MCF 10A (cell line): ENCODE measurements around the gene TDRD1. TPM values are rescaled to one million over a fixed set of nuclear protein-coding genes. Genes with fewer than 3 reads are reported as not detected.
A peak's percentile ranks its signal among the peaks of the same experiment; 100 is the strongest.
"Not testable (repeated sequence)": the region's sequence is repeated elsewhere in the genome, so short reads cannot be mapped to it uniquely, and the experiment has no call there.

Source experiments
- BruUV-seq: library from RNA; stranded (reverse); fragments of 400-500 nt; replicated peaks from 2 replicates; lab custom pipeline; 2021; lab: Mats Ljungman, UMichigan
- CTCF ChIA-PET: fragments of 300-600 bp; sonication (Branson Sonifier 250); formaldehyde crosslinking; extraction: SDS; loops from one replicate; lab custom pipeline; 2021; ENCODE audit warnings: antibody characterized with exemption, inconsistent platforms; lab: Yijun Ruan, JAX
- POLR2A ChIA-PET: fragments of 300-600, 350-650 bp; sonication (Branson Sonifier 250); formaldehyde crosslinking; extraction: SDS; loops from one replicate; lab custom pipeline; 2020; ENCODE audit warnings: antibody characterized with exemption, inconsistent platforms; lab: Yijun Ruan, JAX
- DNase-seq: peaks from one replicate; pipeline ENCODE4 v3.0.0-alpha.2; 2018; ENCODE audit not compliant: unreplicated experiment
- H3K27ac Mint-ChIP-seq: one replicate; pipeline ENCODE4 v1.8.0; 2022; ENCODE audit warnings: mild to moderate bottlenecking, low read depth, mixed read lengths; ENCODE audit not compliant: unreplicated experiment
- H3K27me3 Mint-ChIP-seq: one replicate; pipeline ENCODE4 v1.8.0; 2022; ENCODE audit warnings: mixed read lengths; ENCODE audit not compliant: insufficient read depth, unreplicated experiment
- H3K36me3 Mint-ChIP-seq: one replicate; pipeline ENCODE4 v1.8.0; 2022; ENCODE audit warnings: mild to moderate bottlenecking, moderate library complexity, mixed read lengths; ENCODE audit not compliant: insufficient read depth, unreplicated experiment
- H3K4me1 Mint-ChIP-seq: one replicate; pipeline ENCODE4 v1.8.0; 2022; ENCODE audit warnings: mixed read lengths; ENCODE audit not compliant: insufficient read depth, unreplicated experiment
- H3K4me3 Mint-ChIP-seq: one replicate; pipeline ENCODE4 v1.8.0; 2022; ENCODE audit warnings: mild to moderate bottlenecking, moderate library complexity, mixed read lengths; ENCODE audit not compliant: unreplicated experiment
- H3K9me3 Mint-ChIP-seq: one replicate; pipeline ENCODE4 v1.8.0; 2022; ENCODE audit warnings: mixed read lengths; ENCODE audit not compliant: unreplicated experiment
- intact Hi-C: fragments of 100-400 bp; cut with micrococcal nuclease; formaldehyde crosslinking; loops from 2 replicates; pipeline ENCODE4 v1.14.1; 2022
- total RNA-seq: library from RNA; stranded (reverse); gene quantifications from 2 replicates; pipeline ENCODE4 v1.2.3, GENCODE V29; 2022
- TF ChIP-seq, protein P1 (sequence below): fragments of 200-600 bp; IDR thresholded peaks from one replicate; pipeline ENCODE4 v1.8.0; 2022; ENCODE audit warnings: antibody characterized with exemption, mild to moderate bottlenecking; ENCODE audit not compliant: unreplicated experiment

The TDRD1 gene
- total RNA-seq, 1 experiment from 2014 or later = not detected

DNA sequence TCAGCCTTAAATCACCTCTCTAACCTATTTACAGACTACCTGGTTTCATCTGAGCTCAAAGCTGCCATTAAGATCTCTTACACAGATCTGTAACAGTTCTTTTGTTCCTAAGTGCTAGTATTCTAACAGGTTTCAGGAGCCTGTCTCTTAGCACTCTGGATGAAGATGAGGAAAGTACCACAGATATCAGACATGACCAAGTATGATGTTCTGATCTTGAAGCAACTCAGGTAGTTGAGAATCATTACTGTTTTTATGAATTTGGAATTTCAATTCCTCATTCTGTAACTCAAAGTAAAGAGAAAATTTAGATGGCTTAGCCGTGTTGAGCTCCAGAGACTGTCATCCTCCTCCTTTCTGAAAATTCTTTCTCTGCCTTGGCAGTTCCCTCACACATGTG is 36.0 kb upstream of the TDRD1 start:
- TF ChIP-seq, protein P1, sequence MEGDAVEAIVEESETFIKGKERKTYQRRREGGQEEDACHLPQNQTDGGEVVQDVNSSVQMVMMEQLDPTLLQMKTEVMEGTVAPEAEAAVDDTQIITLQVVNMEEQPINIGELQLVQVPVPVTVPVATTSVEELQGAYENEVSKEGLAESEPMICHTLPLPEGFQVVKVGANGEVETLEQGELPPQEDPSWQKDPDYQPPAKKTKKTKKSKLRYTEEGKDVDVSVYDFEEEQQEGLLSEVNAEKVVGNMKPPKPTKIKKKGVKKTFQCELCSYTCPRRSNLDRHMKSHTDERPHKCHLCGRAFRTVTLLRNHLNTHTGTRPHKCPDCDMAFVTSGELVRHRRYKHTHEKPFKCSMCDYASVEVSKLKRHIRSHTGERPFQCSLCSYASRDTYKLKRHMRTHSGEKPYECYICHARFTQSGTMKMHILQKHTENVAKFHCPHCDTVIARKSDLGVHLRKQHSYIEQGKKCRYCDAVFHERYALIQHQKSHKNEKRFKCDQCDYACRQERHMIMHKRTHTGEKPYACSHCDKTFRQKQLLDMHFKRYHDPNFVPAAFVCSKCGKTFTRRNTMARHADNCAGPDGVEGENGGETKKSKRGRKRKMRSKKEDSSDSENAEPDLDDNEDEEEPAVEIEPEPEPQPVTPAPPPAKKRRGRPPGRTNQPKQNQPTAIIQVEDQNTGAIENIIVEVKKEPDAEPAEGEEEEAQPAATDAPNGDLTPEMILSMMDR = no peak
- no peaks in the 10 kb centered on the region for H3K27me3 Mint-ChIP-seq
- no peak for DNase-seq
- H3K9me3 Mint-ChIP-seq = no peaks in the 10 kb centered on the region
- POLR2A ChIA-PET = no interaction called here
- no peak overlapping the region for H3K4me3 Mint-ChIP-seq
- CTCF ChIA-PET = no interaction called here
- intact Hi-C loops = no loop called here
- no TSS peak for BruUV-seq
- no peaks in the 10 kb centered on the region for H3K4me1 Mint-ChIP-seq
- H3K27ac Mint-ChIP-seq = no peak overlapping the region
- peaks cover 65% of the 10 kb centered on the region for H3K36me3 Mint-ChIP-seq

DNA sequence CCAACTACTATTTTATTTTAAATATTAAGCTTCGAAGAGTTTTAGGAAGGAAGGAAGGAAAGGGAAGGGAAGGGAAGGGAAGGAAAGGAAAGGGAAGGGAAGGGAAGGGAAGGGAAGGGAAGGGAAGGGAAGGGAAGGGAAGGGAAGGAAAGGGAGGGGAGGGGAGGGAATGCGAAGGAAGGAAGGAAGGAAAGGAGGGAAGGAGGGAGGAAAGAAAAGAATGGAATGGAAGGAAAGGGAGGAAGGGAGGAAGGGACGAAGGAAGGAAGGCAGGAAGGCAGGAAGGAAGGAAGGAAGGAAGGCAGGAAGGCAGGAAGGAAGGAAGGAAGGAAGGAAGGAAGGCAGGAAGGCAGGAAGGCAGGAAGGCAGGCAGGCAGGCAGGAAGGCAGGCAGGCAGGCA is 29.7 kb upstream of the TDRD1 start:
- H3K27ac Mint-ChIP-seq, intact Hi-C loops, BruUV-seq, H3K27me3 Mint-ChIP-seq, H3K9me3 Mint-ChIP-seq, H3K4me1 Mint-ChIP-seq, H3K4me3 Mint-ChIP-seq, DNase-seq, CTCF ChIA-PET: not testable (repeated sequence)
- POLR2A ChIA-PET = interaction anchor here (4.8 kb wide), 1 partner anchor 24 kb away, joined by 31 read pairs; the partner anchor contains the start of gene CCDC186
- H3K36me3 Mint-ChIP-seq = peaks cover 42% of the 10 kb centered on the region

DNA sequence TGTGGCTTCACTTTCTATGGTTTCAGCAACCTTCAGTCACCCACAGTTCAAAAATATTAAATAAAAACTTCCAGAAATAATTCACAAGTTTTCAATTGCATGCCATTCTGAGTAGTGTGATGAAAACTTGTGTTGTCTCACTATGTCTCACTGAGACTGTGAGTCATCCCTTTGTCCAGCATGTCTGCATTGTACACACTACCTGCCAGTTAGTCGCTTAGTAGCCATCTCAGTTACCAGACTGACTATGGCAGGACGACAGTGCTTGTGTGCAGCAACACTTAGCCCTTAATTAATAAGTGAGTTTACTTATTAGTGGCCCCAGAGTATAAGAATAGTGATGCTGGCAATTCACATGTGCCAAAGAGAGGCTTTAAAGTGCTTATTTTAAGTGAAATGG is 27.7 kb upstream of the TDRD1 start:
- ChIA-PET CTCF (interaction anchor here (0.6 to 1.6 kb wide), 4 partner anchors 37 to 157 kb away, joined by 3 to 4 read pairs (median 4); no protein-coding TSS in a partner anchor), POLR2A (interaction anchor here (0.6 to 4.8 kb wide), 6 partner anchors 9 to 280 kb away, joined by 3 to 31 read pairs (median 3); partner anchors contain the start of gene CCDC186)
- Mint-ChIP-seq H3K27ac (no peak overlapping the region), H3K27me3 (no peaks in the 10 kb centered on the region), H3K4me1 (peaks cover 10% of the 10 kb centered on the region), H3K9me3 (no peaks in the 10 kb centered on the region), H3K4me3 (no peak overlapping the region), H3K36me3 (peaks cover 38% of the 10 kb centered on the region)
- peak; percentile 87 for DNase-seq
- BruUV-seq = no TSS peak
- intact Hi-C loops = loop anchor here (1.0 kb wide), 1 partner anchor 22 kb away; no protein-coding TSS in a partner anchor
- TF ChIP-seq, protein P1 = no peak

DNA sequence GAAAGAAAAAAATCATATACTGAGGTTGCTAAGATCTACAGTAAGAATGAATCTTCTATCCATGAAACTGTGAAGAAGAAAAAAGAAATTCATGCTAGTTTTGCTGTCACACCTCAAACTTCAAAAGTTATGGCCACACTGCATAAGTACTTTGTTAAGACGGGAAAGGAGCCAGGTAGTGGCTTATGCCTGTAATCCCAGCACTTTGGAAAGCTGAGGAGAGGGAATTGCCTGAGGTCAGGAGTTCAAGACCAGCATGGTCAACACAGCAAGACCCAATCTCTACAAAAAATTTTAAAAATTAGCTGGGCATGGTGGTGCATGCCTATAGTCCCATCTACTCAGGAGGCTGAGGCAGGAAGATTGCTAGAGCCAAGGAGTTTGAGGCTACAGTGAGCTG is 27.3 kb upstream of the TDRD1 start:
- Mint-ChIP-seq H3K36me3 (peaks cover 39% of the 10 kb centered on the region), H3K27me3 (no peaks in the 10 kb centered on the region), H3K9me3 (no peaks in the 10 kb centered on the region), H3K4me3 (no peak overlapping the region), H3K27ac (no peak overlapping the region), H3K4me1 (peaks cover 10% of the 10 kb centered on the region)
- TF ChIP-seq, protein P1 = no peak
- no peak for DNase-seq
- ChIA-PET CTCF (interaction anchor here (1.6 kb wide), 1 partner anchor 156 kb away, joined by 4 read pairs; no protein-coding TSS in a partner anchor), POLR2A (interaction anchor here (0.7 to 4.8 kb wide), 3 partner anchors 12 to 22 kb away, joined by 3 to 31 read pairs (median 4); partner anchors contain the start of gene CCDC186)
- intact Hi-C loops = loop anchor here (1.0 kb wide), 1 partner anchor 21 kb away; no protein-coding TSS in a partner anchor
- BruUV-seq = no TSS peak
